ENCODE measurements around the gene REC8. TPM values are rescaled to one million over a fixed set of nuclear protein-coding genes. Genes with fewer than 3 reads are reported as not detected.

Gene REC8
- total RNA-seq, 1 donor from 2014 or later: 12.6 TPM

DNA sequence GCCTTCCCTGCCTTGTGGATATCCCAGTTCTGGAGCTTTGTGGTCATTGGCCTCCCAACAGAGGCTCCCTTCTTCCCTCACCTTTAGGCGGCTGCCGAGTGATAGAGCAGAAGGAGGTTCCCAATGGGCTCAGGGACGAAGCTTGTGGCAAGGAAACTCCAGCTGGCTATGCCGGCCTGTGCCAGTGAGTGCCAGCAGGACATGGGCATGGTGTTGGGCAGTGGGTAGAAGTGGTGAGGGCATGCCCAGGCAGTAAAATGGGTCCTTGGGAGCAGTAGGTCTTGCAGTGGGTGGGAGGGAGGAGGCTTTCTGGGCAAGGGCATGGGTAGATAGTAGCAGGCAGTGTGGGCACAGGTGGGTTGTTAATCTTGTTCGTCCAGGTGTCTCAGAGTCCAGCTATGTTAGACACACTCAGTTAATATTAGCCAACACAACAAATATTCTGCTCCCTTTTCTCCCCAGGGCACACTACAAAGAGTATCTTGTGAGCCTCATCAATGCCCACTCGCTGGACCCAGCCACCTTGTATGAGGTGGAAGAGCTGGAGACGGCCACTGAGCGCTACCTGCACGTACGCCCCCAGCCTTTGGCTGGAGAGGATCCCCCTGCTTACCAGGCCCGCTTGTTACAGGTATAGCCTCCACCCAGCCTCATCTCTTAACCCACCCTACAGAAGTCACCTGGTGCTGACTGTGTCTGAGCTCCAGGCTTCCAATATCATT lies 11.9 kb upstream of the REC8 start:
- no peak for DNase-seq (ENCODE audit: low spot score)

DNA sequence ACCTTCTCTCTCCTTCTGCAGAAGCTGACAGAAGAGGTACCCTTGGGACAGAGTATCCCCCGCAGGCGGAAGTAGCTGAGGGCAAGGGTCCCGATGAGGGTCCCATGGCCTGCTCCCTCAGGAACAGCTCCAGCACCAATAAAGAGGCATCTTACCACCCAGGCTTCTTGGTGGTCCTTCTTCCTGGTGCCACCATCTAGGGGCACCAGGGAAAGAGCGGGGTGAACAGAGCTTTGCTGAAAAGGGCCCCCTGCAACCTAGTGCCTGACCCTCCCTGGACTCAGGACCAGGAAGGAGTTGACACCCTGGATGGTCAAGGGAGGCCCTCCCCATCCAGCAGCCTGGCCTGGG lies 11.4 kb upstream of the REC8 start:
- DNase-seq (ENCODE audit: low spot score): no peak

GRCh38 chr14:24160850-24161804 lies 10.8 kb upstream of the REC8 start, which contains the start of gene IRF9:
IRF9 (plus strand) TSS chr14:24161265; CDS start chr14:24162145, 880 bp downstream.
- peak; percentile 98 for DNase-seq (ENCODE audit: low spot score)

- DNase-seq (ENCODE audit: low spot score): no peak
These were observed 9.8 kb upstream of the REC8 start for GRCh38 chr14:24162093-24162492.

- no peak for DNase-seq (ENCODE audit: low spot score)
These were observed 7.3 kb upstream of the REC8 start for GRCh38 chr14:24164518-24164991.

GRCh38 chr14:24165785-24166184 lies 6.1 kb upstream of the REC8 start:
- no peak for DNase-seq (ENCODE audit: low spot score)

GRCh38 chr14:24167469-24168114 lies 4.3 kb upstream of the REC8 start:
- DNase-seq (ENCODE audit: low spot score): no peak

DNA sequence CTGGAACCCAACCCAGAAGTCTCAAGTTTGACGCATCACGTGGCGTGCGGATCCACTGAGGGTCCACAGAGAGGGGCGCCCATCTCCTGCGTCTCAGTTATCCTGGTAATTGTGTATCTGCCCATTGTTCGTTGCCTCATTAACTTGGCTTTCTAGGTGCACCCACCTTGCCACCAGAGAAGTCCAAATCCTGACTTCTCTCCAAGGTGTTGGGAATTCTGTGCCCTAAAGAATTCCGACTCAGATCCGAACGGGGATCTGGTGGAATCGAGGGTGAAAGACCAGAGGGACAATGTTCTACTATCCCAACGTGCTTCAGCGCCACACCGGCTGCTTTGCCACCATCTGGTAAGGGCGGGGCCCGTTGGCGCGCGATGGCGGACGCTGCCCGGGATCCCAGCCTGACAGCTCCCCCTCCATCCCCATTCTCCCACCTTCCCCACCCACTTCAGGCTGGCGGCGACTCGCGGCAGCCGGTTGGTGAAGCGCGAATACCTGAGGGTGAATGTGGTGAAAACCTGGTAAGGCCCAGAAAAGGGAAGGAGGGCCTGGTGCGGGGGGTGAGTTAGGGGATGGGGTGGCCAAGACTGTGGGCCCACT lies 481 bp downstream of the REC8 start:
- no peak for DNase-seq (ENCODE audit: low spot score)

DNA sequence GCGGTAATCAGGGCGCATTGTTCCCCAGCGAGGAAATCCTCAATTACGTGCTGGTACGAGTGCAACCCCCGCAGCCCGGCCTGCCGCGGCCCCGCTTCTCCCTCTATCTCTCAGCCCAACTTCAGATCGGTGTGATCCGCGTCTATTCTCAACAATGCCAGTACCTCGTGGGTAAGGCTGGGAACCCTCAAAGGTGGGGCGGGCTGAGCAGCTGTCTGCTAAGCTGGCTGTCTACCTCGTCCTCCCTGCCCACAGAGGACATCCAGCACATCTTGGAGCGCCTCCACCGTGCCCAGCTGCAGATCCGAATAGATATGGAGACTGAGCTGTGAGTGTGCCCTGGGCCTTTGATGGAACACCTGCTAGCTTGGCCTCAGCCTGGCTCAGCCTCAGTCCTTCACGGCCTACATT lies 996 bp downstream of the REC8 start:
- DNase-seq (ENCODE audit: low spot score): no peak

- DNase-seq (ENCODE audit: low spot score): no peak
These were observed 4.7 kb downstream of the REC8 start for GRCh38 chr14:24176599-24176998.

- DNase-seq (ENCODE audit: low spot score): no peak
These were observed 5.4 kb downstream of the REC8 start for GRCh38 chr14:24177041-24177825.

- no peak for DNase-seq (ENCODE audit: low spot score)
These were observed 6.0 kb downstream of the REC8 start for GRCh38 chr14:24177891-24178290.

- DNase-seq (ENCODE audit: low spot score): no peak
These were observed 6.7 kb downstream of the REC8 start for GRCh38 chr14:24178399-24179178.

DNA sequence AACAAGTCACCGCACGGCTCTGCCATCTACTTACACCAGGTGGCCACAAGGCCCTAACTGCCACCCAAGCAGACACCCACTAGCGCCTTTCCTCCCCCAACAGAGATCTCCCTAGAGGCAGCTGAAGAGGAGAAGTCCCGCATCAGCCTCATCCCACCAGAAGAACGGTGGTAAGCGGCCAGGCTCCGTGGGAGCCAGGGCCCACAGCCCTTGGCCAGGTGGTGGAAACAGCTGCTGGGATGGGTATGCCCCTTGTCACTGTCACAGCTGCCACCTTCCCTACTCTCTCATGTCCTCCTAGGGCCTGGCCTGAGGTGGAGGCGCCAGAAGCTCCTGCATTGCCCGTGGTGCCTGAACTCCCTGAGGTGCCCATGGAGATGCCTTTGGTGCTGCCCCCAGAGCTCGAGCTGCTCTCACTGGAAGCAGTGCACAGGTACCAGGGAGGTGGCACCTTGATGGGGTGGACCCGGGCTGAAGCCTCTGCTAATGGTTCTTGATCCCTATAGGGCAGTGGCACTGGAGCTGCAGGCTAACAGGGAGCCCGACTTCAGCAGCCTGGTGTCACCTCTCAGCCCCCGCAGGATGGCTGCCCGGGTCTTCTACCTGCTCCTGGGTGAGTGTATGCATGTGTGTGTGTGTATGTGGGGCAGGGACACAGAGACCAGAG lies 7.5 kb downstream of the REC8 start:
- DNase-seq (ENCODE audit: low spot score): no peak

- no peak for DNase-seq (ENCODE audit: low spot score)
These were observed 8.3 kb downstream of the REC8 start for GRCh38 chr14:24179961-24180796.

- no peak for DNase-seq (ENCODE audit: low spot score)
These were observed 9.6 kb downstream of the REC8 start for GRCh38 chr14:24181371-24182077.

DNA sequence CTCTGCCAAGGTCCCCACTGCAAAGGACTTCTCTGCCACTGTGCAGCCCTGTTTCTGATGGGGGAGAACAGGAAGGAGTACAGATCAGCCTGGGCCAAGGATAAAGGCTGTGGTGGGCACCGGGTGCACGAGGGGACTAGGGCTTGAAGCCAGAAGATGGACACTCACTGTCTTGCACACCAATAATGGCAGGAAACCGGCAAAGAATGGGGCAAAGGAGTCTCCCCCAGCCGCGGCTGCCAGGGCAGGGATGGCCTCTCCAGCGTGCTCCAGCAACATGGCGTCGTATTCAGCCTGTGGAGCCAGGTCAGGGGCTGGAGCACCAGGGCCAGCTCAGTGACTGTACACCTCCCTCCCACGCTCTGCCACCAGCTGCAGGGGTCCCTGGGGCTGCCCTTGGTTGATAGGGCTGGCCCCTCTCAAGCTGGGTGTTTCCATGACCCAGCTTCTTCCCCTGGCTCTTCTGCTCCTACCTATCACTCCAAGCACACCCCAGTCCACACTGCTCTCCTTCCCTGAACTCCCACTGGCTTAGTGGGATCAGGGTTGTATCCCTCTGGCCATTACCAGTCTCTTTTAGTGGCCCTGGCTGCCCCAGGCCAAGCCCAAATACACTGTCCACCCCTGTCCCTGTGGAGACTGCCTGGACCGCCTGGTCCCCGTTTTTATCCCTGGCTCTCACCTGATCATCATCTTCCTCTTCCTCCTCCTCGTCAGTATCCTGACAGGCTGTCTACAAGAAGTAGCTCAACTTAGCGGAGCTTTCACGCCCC lies 10.4 kb downstream of the REC8 start:
- no peak for DNase-seq (ENCODE audit: low spot score)
